Keratinocyte (primary cell): ENCODE measurements around the gene PDE11A. TPM values are rescaled to one million over a fixed set of nuclear protein-coding genes. Genes with fewer than 3 reads are reported as not detected.

Experiments
- DNase-seq: peaks from one replicate; pipeline ENCODE4 v3.0.0-alpha.2; 2011; ENCODE audit warnings: low read depth, missing footprints, low spot score
- FAIRE-seq: peaks from 2 replicates; lab custom pipeline; 2011; peaks lifted over from hg19 to GRCh38; lab: Jason Lieb, UNC
- H2AFZ ChIP-seq: 2 replicates; pipeline ENCODE4 v1.6.0; 2012; ENCODE audit warnings: low read length, control low read depth, inconsistent platforms; ENCODE audit not compliant: control insufficient read depth
- H3K27ac ChIP-seq: 2 replicates; pipeline ENCODE4 v1.5.1; 2011; ENCODE audit warnings: low read length; ENCODE audit not compliant: control insufficient read depth, insufficient read depth
- H3K27me3 ChIP-seq: 3 replicates; pipeline ENCODE4 v1.6.0; 2011; ENCODE audit warnings: low read length; ENCODE audit not compliant: control insufficient read depth, insufficient read depth; ENCODE audit errors: extremely low read depth
- H3K36me3 ChIP-seq, 2 experiments: 2 replicates in 1 of 2; 3 replicates in 1 of 2; pipeline ENCODE4 v1.5.1; 2011; ENCODE audit warnings: low read length in 2 of 2, mild to moderate bottlenecking in 1 of 2; ENCODE audit not compliant: control insufficient read depth in 2 of 2, insufficient read depth in 2 of 2; ENCODE audit errors: extremely low read depth in 1 of 2
- H3K4me1 ChIP-seq: 3 replicates; pipeline ENCODE4 v1.5.1; 2011; ENCODE audit warnings: low read length; ENCODE audit not compliant: control insufficient read depth, insufficient read depth; ENCODE audit errors: extremely low read depth
- H3K4me2 ChIP-seq: 3 replicates; pipeline ENCODE4 v1.6.0; 2011; ENCODE audit warnings: low read depth, low read length; ENCODE audit not compliant: control insufficient read depth, insufficient read depth; ENCODE audit errors: extremely low read depth
- H3K4me3 ChIP-seq, 3 experiments: fragments of 200-600 bp in 1 of 3; sonication (generic) in 1 of 3; 2 replicates in 2 of 3; 3 replicates in 1 of 3; pipeline ENCODE4 v1.5.1; 2011 to 2016; ENCODE audit warnings: low read length in 3 of 3, mild to moderate bottlenecking in 3 of 3, control low read depth in 2 of 3, inconsistent platforms in 1 of 3, low read depth in 1 of 3, mixed read lengths in 1 of 3, mixed run types in 1 of 3, moderate library complexity in 1 of 3; ENCODE audit not compliant: control insufficient read depth in 2 of 3, insufficient read depth in 2 of 3; ENCODE audit errors: extremely low read depth in 1 of 3
- H3K79me2 ChIP-seq: 2 replicates; pipeline ENCODE4 v1.6.0; 2012; ENCODE audit warnings: low read length; ENCODE audit not compliant: control insufficient read depth, insufficient read depth
- H3K9ac ChIP-seq: 3 replicates; pipeline ENCODE4 v1.6.0; 2011; ENCODE audit warnings: low read length; ENCODE audit not compliant: control insufficient read depth, insufficient read depth; ENCODE audit errors: extremely low read depth
- H3K9me1 ChIP-seq: 3 replicates; pipeline ENCODE4 v1.6.0; 2011; ENCODE audit warnings: low read length; ENCODE audit not compliant: control insufficient read depth, insufficient read depth; ENCODE audit errors: extremely low read depth
- H3K9me3 ChIP-seq: 2 replicates; pipeline ENCODE4 v1.5.1; 2012; ENCODE audit warnings: low read depth, low read length; ENCODE audit not compliant: control insufficient read depth
- H4K20me1 ChIP-seq: 3 replicates; pipeline ENCODE4 v1.6.0; 2011; ENCODE audit warnings: low read length; ENCODE audit not compliant: control insufficient read depth, insufficient read depth; ENCODE audit errors: extremely low read depth
- CTCF ChIP-seq, 3 experiments: IDR thresholded peaks in 1 of 3; conservative IDR thresholded peaks in 1 of 3; optimal IDR thresholded peaks in 1 of 3; 2 replicates in 2 of 3; 3 replicates in 1 of 3; pipeline versions ENCODE3 to v1.5.1; 2011; ENCODE audit warnings: low read length in 3 of 3, mild to moderate bottlenecking in 3 of 3, moderate library complexity in 2 of 3, control low read depth in 1 of 3, inconsistent platforms in 1 of 3; ENCODE audit not compliant: insufficient read depth in 2 of 3; ENCODE audit errors: extremely low read depth in 1 of 3
- EZH2 ChIP-seq: IDR thresholded peaks from one replicate; pipeline ENCODE4 v1.6.1; 2012; ENCODE audit warnings: inconsistent platforms, mild to moderate bottlenecking, low read length, moderate library complexity
- dilution Hi-C: fragments of 300-500 bp; cut with MboI; formaldehyde crosslinking; loops from one replicate; pipeline ENCODE4 v1.7.0; 2020; ENCODE audit warnings: low sequenced_read_pairs; ENCODE audit not compliant: extremely low pct_ligation_motif_present
- polyA plus RNA-seq, 5 experiments: library from polyadenylated mRNA; depleted of rRNA in 3 of 5; stranded (reverse) in 3 of 5; stranded (forward) in 1 of 5; unstranded in 1 of 5; fragments of >200 nt; gene quantifications; 1 replicate in 1 of 5; 2 replicates in 3 of 5; 3 replicates in 1 of 5; pipeline versions ENCODE4 v1.2.1 to v1.2.3, GENCODE V29; 2011 to 2012; ENCODE audit warnings: missing spikeins in 2 of 5, low read depth in 1 of 5, low replicate concordance in 1 of 5

PDE11A gene
- polyA plus RNA-seq, 1 donor (not counting 4 experiments of a cell fraction or from before 2014, with no cell fraction given) = 0.01 TPM

- no peak overlapping the region for H3K4me2 ChIP-seq
- no peaks in the 10 kb centered on the region for H3K36me3 ChIP-seq
- H2AFZ ChIP-seq = no peak overlapping the region
- H3K27ac ChIP-seq = no peak overlapping the region
- H4K20me1 ChIP-seq = no peaks in the 10 kb centered on the region
- peaks cover 22% of the 10 kb centered on the region for H3K4me1 ChIP-seq
- no peak overlapping the region for H3K9ac ChIP-seq
- DNase-seq (no peak), FAIRE-seq (no peak)
- TF ChIP-seq EZH2 (no peak), CTCF (optimal IDR thresholded peaks at IDR 0.05 in 1 of 3, IDR thresholded peaks at IDR 0.05 in 1 of 3, conservative IDR thresholded peaks at IDR 0.05 in 1 of 3; ENCODE audit: extremely low read depth in 1 of 3, insufficient read depth in 2 of 3, low read length in 3 of 3) (no peak)
- H3K27me3 ChIP-seq = no peaks in the 10 kb centered on the region
- no peaks in the 10 kb centered on the region for H3K9me3 ChIP-seq
- no peaks in the 10 kb centered on the region for H3K79me2 ChIP-seq
- H3K4me3 ChIP-seq = no peak overlapping the region
- dilution Hi-C loops = no loop called here
- H3K9me1 ChIP-seq = no peaks in the 10 kb centered on the region
Measured at GRCh38 chr2:178075006-178075326, 2.4 kb upstream of the PDE11A start.

GRCh38 chr2:178074123-178075005, 1.8 kb upstream of the PDE11A start:
- Histone ChIP-seq H3K4me1 (peaks cover 22% of the 10 kb centered on the region), H3K9me3 (no peaks in the 10 kb centered on the region), H3K9ac (no peak overlapping the region), H3K4me2 (no peak overlapping the region), H3K27ac (no peak overlapping the region), H3K9me1 (no peaks in the 10 kb centered on the region), H3K79me2 (no peaks in the 10 kb centered on the region), H2AFZ (no peak overlapping the region), H3K4me3 (no peak overlapping the region), H4K20me1 (no peaks in the 10 kb centered on the region), H3K36me3 (no peaks in the 10 kb centered on the region), H3K27me3 (no peaks in the 10 kb centered on the region)
- dilution Hi-C loops = no loop called here
- FAIRE-seq (peak; percentile 32), DNase-seq (no peak)
- TF ChIP-seq CTCF (optimal IDR thresholded peaks at IDR 0.05 in 1 of 3, IDR thresholded peaks at IDR 0.05 in 1 of 3, conservative IDR thresholded peaks at IDR 0.05 in 1 of 3; ENCODE audit: extremely low read depth in 1 of 3, insufficient read depth in 2 of 3, low read length in 3 of 3) (no peak), EZH2 (no peak)
